ENCODE measurements around the gene GNG11. TPM values are rescaled to one million over a fixed set of nuclear protein-coding genes. Genes with fewer than 3 reads are reported as not detected.
"Not testable (repeated sequence)": the region's sequence is repeated elsewhere in the genome, so short reads cannot be mapped to it uniquely, and the experiment has no call there.

Gene GNG11
- total RNA-seq, 2 donors from 2014 or later, result 6.1 to 8.9 TPM

- intact Hi-C loops (cut with DNase I), result no loop called here
- Histone ChIP-seq H3K4me3 (no peak overlapping the region), H3K4me1 (replicated peaks) (no peaks in the 10 kb centered on the region), H3K27ac (no peak overlapping the region), H3K36me3 (no peaks in the 10 kb centered on the region), H3K27me3 (replicated peaks; ENCODE audit: insufficient read depth) (no peaks in the 10 kb centered on the region), H3K9me3 (no peaks in the 10 kb centered on the region)
- no peak for DNase-seq (ENCODE audit: low spot score)
- no peak for TF ChIP-seq POLR2A (IDR thresholded peaks at IDR 0.05)
- TF ChIP-seq CTCF (IDR thresholded peaks at IDR 0.05), result no peak
- TF ChIP-seq POLR2AphosphoS5 (IDR thresholded peaks at IDR 0.05), result no peak
Measured at GRCh38 chr7:93913197-93913596, 8.3 kb upstream of the GNG11 start.

GRCh38 chr7:93914581-93915066 is 6.9 kb upstream of the GNG11 start:
- Histone ChIP-seq H3K9me3 (no peaks in the 10 kb centered on the region), H3K27me3 (replicated peaks; ENCODE audit: insufficient read depth) (no peaks in the 10 kb centered on the region), H3K4me1 (replicated peaks) (no peaks in the 10 kb centered on the region), H3K36me3 (no peaks in the 10 kb centered on the region), H3K4me3 (no peak overlapping the region), H3K27ac (peak overlapping the region; percentile 34 to 35)
- TF ChIP-seq POLR2A (IDR thresholded peaks at IDR 0.05), result no peak
- peak; percentile 16 for TF ChIP-seq POLR2AphosphoS5 (IDR thresholded peaks at IDR 0.05)
- TF ChIP-seq CTCF (IDR thresholded peaks at IDR 0.05), result no peak
- intact Hi-C loops (cut with DNase I), result no loop called here
- no peak for DNase-seq (ENCODE audit: low spot score)
- 18% methylated on average over 7 of the region's 7 CpGs for WGBS

- WGBS, result 67% methylated on average over 3 of the region's 3 CpGs
- H3K4me1 ChIP-seq (replicated peaks); H3K27me3 ChIP-seq (replicated peaks; ENCODE audit: insufficient read depth); H3K4me3 ChIP-seq; intact Hi-C loops (cut with DNase I); DNase-seq (ENCODE audit: low spot score); H3K27ac ChIP-seq; H3K9me3 ChIP-seq; H3K36me3 ChIP-seq: not testable (repeated sequence)
Measured at GRCh38 chr7:93915206-93915842, 6.2 kb upstream of the GNG11 start.

DNA sequence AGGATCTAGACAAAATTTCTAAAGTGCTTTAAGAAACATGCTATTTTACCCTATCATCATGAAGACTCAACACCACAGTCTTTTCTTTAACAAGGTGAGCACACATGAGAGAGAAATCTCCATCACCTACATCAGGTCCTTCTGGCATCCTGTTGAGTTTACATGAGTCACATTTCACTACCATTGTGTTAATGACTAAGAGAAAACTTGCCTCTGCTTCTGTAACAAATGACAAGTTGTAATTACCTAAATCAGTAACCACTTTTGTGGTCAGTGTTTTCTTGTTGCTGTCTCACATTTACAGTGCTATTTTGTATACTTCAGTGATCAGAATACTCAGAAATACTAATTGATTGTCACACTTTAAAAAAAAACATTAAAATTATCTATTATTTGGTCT is 5.6 kb upstream of the GNG11 start:
- H3K27ac ChIP-seq; H3K4me1 ChIP-seq (replicated peaks); intact Hi-C loops (cut with DNase I); H3K9me3 ChIP-seq; H3K4me3 ChIP-seq; H3K27me3 ChIP-seq (replicated peaks; ENCODE audit: insufficient read depth); H3K36me3 ChIP-seq; DNase-seq (ENCODE audit: low spot score): not testable (repeated sequence)

DNA sequence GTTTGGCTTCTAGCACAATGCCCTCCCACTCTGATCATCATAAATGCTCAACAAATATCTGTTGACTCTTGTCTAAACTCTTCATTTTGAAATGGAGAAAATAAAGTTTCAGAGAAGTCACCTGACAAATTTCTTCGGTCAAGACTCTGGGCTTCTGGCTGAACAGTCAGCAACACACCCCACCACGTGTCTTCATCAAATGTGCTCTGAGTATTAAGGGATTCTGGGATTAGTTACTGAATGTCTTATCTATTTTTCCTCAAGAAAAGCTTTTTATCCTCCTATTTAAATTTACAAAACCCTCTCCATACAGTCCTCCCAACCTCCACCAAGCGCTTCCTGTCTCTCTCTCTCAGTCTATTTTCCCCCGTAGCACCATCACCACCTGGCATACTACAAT is 5.2 kb upstream of the GNG11 start:
- H3K27me3 ChIP-seq (replicated peaks; ENCODE audit: insufficient read depth); DNase-seq (ENCODE audit: low spot score); H3K27ac ChIP-seq; intact Hi-C loops (cut with DNase I); H3K9me3 ChIP-seq; H3K4me3 ChIP-seq; H3K4me1 ChIP-seq (replicated peaks); H3K36me3 ChIP-seq: not testable (repeated sequence)
- WGBS, result 73% methylated on average over 4 of the region's 4 CpGs

- 74% methylated on average over 6 of the region's 6 CpGs for WGBS
- Histone ChIP-seq H3K27ac (peak overlapping the region in 1 of 2 donors; percentile 74), H3K36me3 (no peaks in the 10 kb centered on the region), H3K27me3 (replicated peaks; ENCODE audit: insufficient read depth) (no peaks in the 10 kb centered on the region), H3K9me3 (no peaks in the 10 kb centered on the region), H3K4me3 (no peak overlapping the region), H3K4me1 (replicated peaks) (no peaks in the 10 kb centered on the region)
- intact Hi-C loops (cut with DNase I), result no loop called here
- DNase-seq (ENCODE audit: low spot score), result no peak
- TF ChIP-seq POLR2AphosphoS5 (IDR thresholded peaks at IDR 0.05), result no peak
Measured at GRCh38 chr7:93920496-93921182, 896 bp upstream of the GNG11 start.

DNA sequence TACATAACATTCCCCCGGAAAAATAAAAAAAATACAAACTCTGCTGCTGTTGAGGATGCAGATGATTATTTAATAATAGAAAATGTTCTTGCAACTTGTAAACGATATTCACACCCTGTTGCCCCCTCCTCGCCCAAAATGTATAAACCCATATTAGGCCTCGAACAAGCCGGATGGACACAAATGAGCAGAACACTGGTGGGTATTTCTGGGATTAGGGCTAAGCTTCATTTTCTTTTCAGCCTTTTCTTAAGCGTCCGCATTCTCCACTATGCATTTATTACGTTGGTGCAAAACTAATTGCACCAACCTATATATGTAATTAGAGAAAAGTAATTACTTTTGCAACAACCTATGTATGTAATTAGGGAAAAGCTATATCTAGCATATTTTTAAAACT is 349 bp upstream of the GNG11 start:
- Histone ChIP-seq H3K4me1 (replicated peaks) (no peaks in the 10 kb centered on the region), H3K27me3 (replicated peaks; ENCODE audit: insufficient read depth) (no peaks in the 10 kb centered on the region), H3K36me3 (no peaks in the 10 kb centered on the region), H3K4me3 (peak overlapping the region; percentile 40), H3K27ac (peak overlapping the region; percentile 74 to 75), H3K9me3 (no peaks in the 10 kb centered on the region)
- DNase-seq (ENCODE audit: low spot score), result no peak
- no peak for TF ChIP-seq CTCF (IDR thresholded peaks at IDR 0.05)
- TF ChIP-seq POLR2AphosphoS5 (IDR thresholded peaks at IDR 0.05), result no peak
- no peak for TF ChIP-seq POLR2A (IDR thresholded peaks at IDR 0.05)
- intact Hi-C loops (cut with DNase I), result no loop called here
- WGBS, result 66% methylated on average over 8 of the region's 8 CpGs
